Breast epithelium (tissue), 4 donors: ENCODE data around the gene ZMYND11. TPM values are rescaled to one million over a fixed set of nuclear protein-coding genes. Genes with fewer than 3 reads are reported as not detected.

Experiments
- DNase-seq, 2 donors: peaks; one replicate each; pipeline ENCODE4 v3.0.0-alpha.2; 2019; ENCODE audit warnings: low spot score in 2 of 2
- H3K27ac ChIP-seq, 2 donors: fragments of 200-600 bp; sonication (generic) in 1 of 2; one replicate each; pipeline ENCODE4 v1.5.1; 2016 to 2019; ENCODE audit warnings: mild to moderate bottlenecking in 1 of 2
- H3K27me3 ChIP-seq, 2 donors: fragments of 200-600 bp; sonication (generic) in 1 of 2; one replicate each; pipeline versions ENCODE4 v1.5.1 to v1.6.0; 2017 to 2019; ENCODE audit warnings: control low read depth in 1 of 2, mild to moderate bottlenecking in 1 of 2
- H3K36me3 ChIP-seq: fragments of 200-600 bp; one replicate; pipeline ENCODE4 v1.5.1; 2019
- H3K4me1 ChIP-seq, 2 donors: fragments of 200-600 bp; sonication (generic); one replicate each; pipeline ENCODE4 v1.5.1; 2016 to 2019; ENCODE audit warnings: control low read depth in 1 of 2
- H3K4me3 ChIP-seq, 3 donors: fragments of 200-600 bp; sonication (generic); 1 replicate in 2 of 3; 2 replicates in 1 of 3; pipeline ENCODE4 v1.5.1; 2016 to 2019; ENCODE audit warnings: mild to moderate bottlenecking in 3 of 3, moderate library complexity in 2 of 3
- H3K9me3 ChIP-seq, 2 donors: fragments of 200-600 bp; sonication (generic) in 1 of 2; one replicate each; pipeline ENCODE4 v1.5.1; 2016 to 2019; ENCODE audit warnings: control low read depth in 1 of 2
- CTCF ChIP-seq, 3 donors: fragments of 450-650 bp; IDR thresholded peaks; one replicate each; pipeline ENCODE4 v1.5.1; 2016 to 2017; ENCODE audit warnings: antibody characterized with exemption in 3 of 3, mild to moderate bottlenecking in 3 of 3, moderate library complexity in 3 of 3
- POLR2A ChIP-seq: fragments of 450-650 bp; IDR thresholded peaks from one replicate; pipeline ENCODE4 v1.6.1; 2016; ENCODE audit warnings: antibody characterized with exemption, mild to moderate bottlenecking, moderate library complexity
- POLR2AphosphoS5 ChIP-seq, 3 donors: sonication (generic); formaldehyde crosslinking; IDR thresholded peaks; one replicate each; pipeline ENCODE4 v1.6.1; 2017; ENCODE audit warnings: antibody characterized with exemption in 3 of 3
- intact Hi-C: fragments of 100-400 bp; cut with DNase I; formaldehyde crosslinking; loops from one replicate; pipeline ENCODE4 v1.15.1; 2023; ENCODE audit warnings: low total_unique reads
- total RNA-seq, 3 donors: library from RNA; depleted of rRNA; stranded (reverse); fragments of >200 nt; gene quantifications; one replicate each; pipeline ENCODE4 v1.1.0, GENCODE V29; 2016

The ZMYND11 gene
- total RNA-seq, 3 donors from 2014 or later = 73.7 to 96.2 (median 83.7) TPM

- Histone ChIP-seq H3K4me1 (no peaks in the 10 kb centered on the region), H3K27me3 (no peaks in the 10 kb centered on the region), H3K36me3 (no peaks in the 10 kb centered on the region), H3K4me3 (no peak overlapping the region), H3K27ac (no peak overlapping the region), H3K9me3 (no peaks in the 10 kb centered on the region)
- intact Hi-C loops = no loop called here
- no peak for DNase-seq
- no peak for TF ChIP-seq POLR2AphosphoS5 (IDR thresholded peaks at IDR 0.05)
- no peak for TF ChIP-seq POLR2A
- no peak for TF ChIP-seq CTCF (IDR thresholded peaks at IDR 0.05)
Measured at GRCh38 chr10:191703-192518, 56.7 kb downstream of the ZMYND11 start.

GRCh38 chr10:194281-194680 is 59.0 kb downstream of the ZMYND11 start:
- H3K9me3 ChIP-seq = no peaks in the 10 kb centered on the region
- intact Hi-C loops = no loop called here
- H3K36me3 ChIP-seq = no peaks in the 10 kb centered on the region
- DNase-seq = no peak
- H3K4me3 ChIP-seq = no peak overlapping the region
- H3K27me3 ChIP-seq = no peaks in the 10 kb centered on the region
- no peaks in the 10 kb centered on the region for H3K4me1 ChIP-seq
- TF ChIP-seq CTCF (IDR thresholded peaks at IDR 0.05) (no peak), POLR2AphosphoS5 (IDR thresholded peaks at IDR 0.05) (no peak), POLR2A (no peak)
- H3K27ac ChIP-seq = no peak overlapping the region

GRCh38 chr10:200405-200804 is 65.2 kb downstream of the ZMYND11 start:
- H3K9me3 ChIP-seq = no peaks in the 10 kb centered on the region
- H3K4me3 ChIP-seq = no peak overlapping the region
- no peak for DNase-seq
- TF ChIP-seq POLR2AphosphoS5 (IDR thresholded peaks at IDR 0.05) = no peak
- no peak for TF ChIP-seq CTCF (IDR thresholded peaks at IDR 0.05)
- no peak for TF ChIP-seq POLR2A
- H3K4me1 ChIP-seq = no peaks in the 10 kb centered on the region
- no peaks in the 10 kb centered on the region for H3K36me3 ChIP-seq
- H3K27me3 ChIP-seq = no peaks in the 10 kb centered on the region
- H3K27ac ChIP-seq = no peak overlapping the region
- intact Hi-C loops = no loop called here

- Histone ChIP-seq H3K4me1 (no peaks in the 10 kb centered on the region), H3K36me3 (no peaks in the 10 kb centered on the region), H3K27me3 (no peaks in the 10 kb centered on the region), H3K27ac (no peak overlapping the region), H3K4me3 (no peak overlapping the region), H3K9me3 (no peaks in the 10 kb centered on the region)
- DNase-seq = no peak
- TF ChIP-seq POLR2AphosphoS5 (IDR thresholded peaks at IDR 0.05) (no peak), CTCF (IDR thresholded peaks at IDR 0.05) (no peak), POLR2A (no peak)
- intact Hi-C loops = no loop called here
Measured at GRCh38 chr10:201328-201771, 66.1 kb downstream of the ZMYND11 start.

- H3K9me3 ChIP-seq = no peaks in the 10 kb centered on the region
- H3K4me3 ChIP-seq = no peak overlapping the region
- H3K27ac ChIP-seq = no peak overlapping the region
- no peaks in the 10 kb centered on the region for H3K4me1 ChIP-seq
- no peak for TF ChIP-seq CTCF (IDR thresholded peaks at IDR 0.05)
- TF ChIP-seq POLR2AphosphoS5 (IDR thresholded peaks at IDR 0.05) = no peak
- no peak for TF ChIP-seq POLR2A
- peaks cover 4% of the 10 kb centered on the region for H3K36me3 ChIP-seq
- no peaks in the 10 kb centered on the region for H3K27me3 ChIP-seq
- no peak for DNase-seq
- intact Hi-C loops = no loop called here
Measured at GRCh38 chr10:208616-209015, 73.4 kb downstream of the ZMYND11 start.
